HAP-1 (cell line): ENCODE measurements around the gene CCDC169.
"Not testable (repeated sequence)": the region's sequence is repeated elsewhere in the genome, so short reads cannot be mapped to it uniquely, and the experiment has no call there.

ENCODE experiments used
- DNase-seq, 2 experiments: peaks; one replicate each; pipeline ENCODE4 v3.0.0-alpha.2; 2016 to 2020; ENCODE audit warnings: low spot score in 2 of 2
- H3K27me3 ChIP-seq: fragments of 250-450 bp; sonication (Bioruptor Pico); 2 replicates; pipeline ENCODE4 v1.5.1; 2020; ENCODE audit warnings: low read depth, mild to moderate bottlenecking, moderate library complexity
- H3K36me3 ChIP-seq: fragments of 250-450 bp; sonication (Bioruptor Pico); replicated peaks from 2 replicates; pipeline ENCODE4 v1.5.1; 2020; ENCODE audit warnings: mild to moderate bottlenecking
- H3K4me1 ChIP-seq: fragments of 250-450 bp; sonication (Bioruptor Pico); 2 replicates; pipeline ENCODE4 v1.5.1; 2020; ENCODE audit warnings: mild to moderate bottlenecking
- H3K4me3 ChIP-seq: fragments of 250-450 bp; sonication (Bioruptor Pico); 2 replicates; pipeline ENCODE4 v1.5.1; 2020; ENCODE audit warnings: mild to moderate bottlenecking, moderate library complexity
- H3K9me3 ChIP-seq: fragments of 250-450 bp; sonication (Bioruptor Pico); 2 replicates; pipeline ENCODE4 v1.5.1; 2020; ENCODE audit warnings: mild to moderate bottlenecking, moderate library complexity
- in situ Hi-C: fragments of 300-500 bp; cut with MboI; formaldehyde crosslinking; loops from 3 replicates; pipeline ENCODE4 v1.14.3; 2020; ENCODE audit warnings: low sequenced_read_pairs, inconsistent platforms, mixed read lengths

Gene CCDC169

DNA sequence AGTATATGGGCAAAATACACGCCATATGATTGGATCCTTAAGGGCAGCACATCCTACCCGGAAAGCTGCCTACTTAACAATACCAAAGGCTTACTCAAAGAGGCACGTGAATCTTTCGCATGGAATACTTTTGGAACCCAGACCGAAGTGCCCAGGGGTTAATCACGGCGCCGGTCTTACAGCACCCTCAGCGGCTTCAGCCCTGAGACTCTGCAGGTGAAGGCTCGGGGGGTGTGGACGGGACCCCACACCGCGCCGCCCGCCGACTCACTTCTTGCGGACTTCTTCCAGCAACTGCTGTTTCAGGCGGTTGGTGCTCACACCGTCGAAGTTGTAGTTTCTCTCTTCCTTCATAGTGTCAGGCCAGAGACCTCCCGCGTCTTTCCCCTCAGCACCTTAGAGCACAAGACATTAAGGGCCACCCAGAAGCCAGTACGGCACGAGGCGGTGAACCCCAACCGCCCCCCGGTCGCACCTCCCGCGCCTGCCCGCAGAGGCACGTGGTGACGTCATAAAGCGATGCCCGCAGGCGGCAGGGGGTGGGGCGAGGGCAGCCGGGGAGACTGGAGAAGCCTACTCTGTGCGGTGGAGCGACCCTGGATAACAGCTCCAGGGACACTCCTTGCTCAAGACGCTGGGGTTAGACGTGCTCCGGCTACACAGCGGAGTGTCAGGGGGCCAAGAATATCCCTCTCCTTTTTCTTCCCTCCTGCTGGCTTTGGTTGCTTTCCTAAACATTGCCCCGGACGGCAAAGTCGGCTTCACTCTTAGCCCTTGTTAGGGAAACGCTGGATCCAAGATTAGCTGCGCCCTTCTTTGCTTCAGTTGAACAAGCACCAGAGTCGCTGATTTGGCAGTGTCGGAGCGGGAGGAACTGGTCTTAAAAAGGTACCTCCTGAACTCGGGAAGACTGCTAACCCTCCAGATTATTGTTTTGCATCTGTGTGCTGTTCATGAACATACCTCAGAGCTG is at the start of gene CCDC169:
Gene CCDC169 (minus strand): TSS at position 449 of the 973 bp plus-strand sequence. CDS start 95 bp downstream, at position 354.
- Histone ChIP-seq H3K36me3 (no peaks in the 10 kb centered on the region; the same call in 1 of the 2 replicates), H3K9me3 (no peaks in the 10 kb centered on the region), H3K27me3 (no peaks in the 10 kb centered on the region), H3K4me3 (peak within 1 kb of the TSS; percentile 48), H3K4me1 (peaks cover 26% of the 10 kb centered on the region)
- in situ Hi-C loops, result no loop called here
- DNase-seq, result peak; percentile 64 to 94

DNA sequence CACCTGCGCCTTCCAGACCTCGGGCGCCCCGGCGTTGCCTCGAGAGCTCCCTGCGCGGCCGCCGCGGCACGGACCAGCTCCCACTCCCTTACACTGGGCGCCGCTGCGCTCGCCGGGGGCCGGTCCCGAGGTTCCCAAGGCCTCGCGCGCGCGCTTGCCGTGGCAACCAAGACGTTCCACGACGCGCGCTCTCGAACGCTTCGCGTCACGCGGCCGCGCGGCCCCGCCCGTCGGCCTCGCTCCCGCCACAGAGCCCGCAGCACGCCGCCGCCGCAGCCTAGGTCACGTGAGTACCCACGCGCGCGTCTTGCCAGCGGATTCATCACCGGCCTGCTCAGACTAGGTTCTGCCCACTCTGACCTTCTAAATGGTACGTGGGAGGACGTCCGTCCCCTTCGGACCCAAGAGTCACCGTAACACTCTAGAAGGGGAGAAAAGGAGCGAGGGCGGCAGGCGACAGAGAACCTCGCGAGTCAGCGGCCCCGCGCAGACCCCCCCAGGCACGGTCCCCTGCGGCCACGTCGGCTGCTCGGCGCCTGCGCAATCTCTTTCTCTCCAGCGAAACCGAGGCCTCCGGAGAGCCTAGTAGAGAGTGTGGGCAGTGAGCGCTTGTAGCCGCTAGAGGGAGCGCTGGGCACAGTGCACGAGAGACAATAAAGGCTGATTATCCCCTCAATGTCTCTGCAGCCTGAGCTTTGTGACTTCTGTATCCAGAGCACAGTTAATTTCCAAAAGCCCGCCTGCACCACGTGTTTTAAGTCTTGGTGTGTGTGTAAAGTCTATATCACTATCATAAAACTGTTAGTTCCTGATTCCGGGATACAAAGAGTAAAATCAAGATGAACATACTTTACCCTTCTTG is 48.8 kb upstream of the CCDC169 start, which contains the start of gene SPART:
Gene SPART (minus strand): TSS at position 173 of the 862 bp plus-strand sequence. CDS start 10,564 bp downstream, outside the sequence.
- Histone ChIP-seq H3K9me3 (no peaks in the 10 kb centered on the region), H3K36me3 (no peaks in the 10 kb centered on the region), H3K27me3 (no peaks in the 10 kb centered on the region), H3K4me3 (peak within 1 kb of the TSS; percentile 64), H3K4me1 (peaks cover 25% of the 10 kb centered on the region)
- peak; percentile 94 to 95 for DNase-seq
- in situ Hi-C loops, result no loop called here

DNA sequence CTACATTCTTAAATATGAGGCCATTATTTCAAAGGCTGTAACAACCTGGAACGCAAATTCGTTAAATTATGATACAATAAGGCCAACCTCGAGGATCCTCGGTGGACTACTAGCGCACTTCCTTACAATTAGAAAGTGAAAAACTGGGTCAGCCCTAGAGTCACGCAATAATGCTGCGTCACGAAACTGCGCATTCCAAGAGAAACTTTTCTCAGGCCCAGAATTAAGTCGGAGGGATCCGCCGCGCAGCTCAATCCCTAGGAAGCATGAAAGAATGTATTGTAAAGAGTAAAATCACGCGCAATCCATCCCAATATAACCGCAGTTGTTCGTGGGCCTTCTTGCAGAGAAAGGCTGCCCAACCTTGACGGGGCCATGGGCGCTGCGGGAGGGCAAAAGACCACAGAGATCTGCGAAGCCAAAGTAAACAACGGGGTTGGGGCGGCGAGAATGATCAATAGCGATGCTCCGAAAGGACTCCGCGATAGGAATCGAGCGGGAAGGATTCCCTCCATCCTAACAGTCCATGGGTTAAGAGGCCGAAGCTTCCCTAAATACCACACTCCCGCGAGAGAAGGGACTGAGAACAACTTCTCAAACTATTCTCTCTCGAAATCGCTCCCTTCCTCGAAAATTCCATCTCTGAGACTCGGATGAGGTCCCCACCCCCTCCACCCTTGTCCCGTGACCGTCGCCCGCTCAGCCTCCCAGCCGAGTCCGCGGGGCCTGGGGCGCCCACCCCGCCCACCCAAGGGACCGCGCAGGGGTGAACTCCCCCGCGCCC is 48.0 kb upstream of the CCDC169 start:
- H3K36me3 ChIP-seq, result no peaks in the 10 kb centered on the region
- H3K27me3 ChIP-seq, result no peaks in the 10 kb centered on the region
- no peaks in the 10 kb centered on the region for H3K9me3 ChIP-seq
- H3K4me3 ChIP-seq, result peak overlapping the region; percentile 64
- DNase-seq, result peak; percentile 70 to 73
- in situ Hi-C loops, result no loop called here
- H3K4me1 ChIP-seq, result peaks cover 25% of the 10 kb centered on the region

DNA sequence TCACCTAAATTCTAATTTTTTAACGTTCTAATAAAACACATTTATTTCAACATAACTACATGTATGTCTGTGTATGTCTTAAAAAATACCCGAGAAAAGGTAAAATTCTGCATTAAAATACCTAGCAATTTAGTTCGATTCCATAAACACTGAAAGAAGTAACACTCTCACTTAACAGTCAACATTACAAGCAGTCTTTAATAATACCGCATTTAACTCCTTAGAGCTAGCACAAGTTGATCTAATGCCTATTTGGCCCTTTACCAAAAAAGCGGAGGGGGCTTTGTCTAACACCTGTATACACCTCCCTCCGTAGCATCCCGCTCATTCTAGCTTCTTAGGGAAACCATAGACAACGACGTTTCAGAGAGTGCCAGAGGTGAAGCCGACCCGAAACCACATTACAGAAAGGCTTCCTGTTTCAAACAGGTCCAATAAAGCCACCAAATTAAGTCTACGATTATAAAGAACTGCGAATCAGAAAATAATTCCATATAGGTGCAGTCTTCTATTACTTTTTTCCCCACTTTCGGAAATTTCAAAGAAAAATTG is 47.3 kb upstream of the CCDC169 start:
- in situ Hi-C loops, result no loop called here
- Histone ChIP-seq H3K27me3 (no peaks in the 10 kb centered on the region), H3K9me3 (no peaks in the 10 kb centered on the region), H3K4me1 (peaks cover 25% of the 10 kb centered on the region), H3K36me3 (no peaks in the 10 kb centered on the region), H3K4me3 (peak overlapping the region; percentile 64)
- DNase-seq, result peak; percentile 37 to 56

DNA sequence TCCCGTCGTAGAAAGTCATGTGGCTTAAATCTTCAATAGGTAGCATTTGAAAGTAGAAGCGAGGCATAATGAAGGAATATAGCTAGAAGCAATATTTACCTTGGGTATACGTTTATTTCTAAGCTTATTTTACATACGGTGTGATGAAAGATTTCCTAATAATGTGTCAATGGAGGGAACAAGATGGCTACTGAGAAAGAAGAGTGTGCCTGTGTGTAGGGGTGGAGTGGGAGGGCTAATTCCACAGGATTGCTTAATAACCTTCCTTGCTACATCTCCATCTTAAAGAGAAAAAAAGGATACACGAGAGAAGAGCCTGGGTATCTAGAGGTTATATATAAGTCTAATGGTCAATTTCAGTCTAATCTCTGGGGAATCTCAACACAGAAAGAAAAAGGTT is 46.6 kb upstream of the CCDC169 start:
- Histone ChIP-seq H3K27me3 (no peaks in the 10 kb centered on the region), H3K36me3 (no peaks in the 10 kb centered on the region), H3K4me3 (peak overlapping the region; percentile 64), H3K9me3 (no peaks in the 10 kb centered on the region), H3K4me1 (peaks cover 25% of the 10 kb centered on the region)
- DNase-seq, result peak; percentile 83 to 86
- in situ Hi-C loops, result no loop called here

DNA sequence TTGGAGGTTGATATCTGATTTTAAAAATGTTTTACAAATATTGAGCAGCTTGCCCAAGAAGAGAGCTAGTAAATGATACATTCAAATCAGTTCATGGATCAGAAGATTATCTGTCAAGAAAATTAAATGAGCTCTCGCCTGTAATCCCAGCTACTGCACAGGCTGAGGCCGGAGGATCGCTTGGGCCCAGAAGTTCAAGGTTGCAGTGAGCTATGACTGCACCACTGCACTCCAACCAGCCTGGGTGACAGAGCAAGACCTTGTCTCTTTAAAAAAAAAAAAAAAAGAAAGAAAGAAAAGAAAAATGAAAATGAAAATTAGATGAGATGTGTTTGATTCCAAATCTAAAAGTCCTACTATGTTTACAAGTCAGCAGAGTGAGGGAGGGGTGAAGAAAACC is 46.2 kb upstream of the CCDC169 start:
- no peaks in the 10 kb centered on the region for H3K27me3 ChIP-seq
- peaks cover 25% of the 10 kb centered on the region for H3K4me1 ChIP-seq
- no peaks in the 10 kb centered on the region for H3K9me3 ChIP-seq
- in situ Hi-C loops, result no loop called here
- peak overlapping the region; percentile 64 for H3K4me3 ChIP-seq
- peak in 1 of 2 experiments; percentile 50 for DNase-seq
- H3K36me3 ChIP-seq, result no peaks in the 10 kb centered on the region

DNA sequence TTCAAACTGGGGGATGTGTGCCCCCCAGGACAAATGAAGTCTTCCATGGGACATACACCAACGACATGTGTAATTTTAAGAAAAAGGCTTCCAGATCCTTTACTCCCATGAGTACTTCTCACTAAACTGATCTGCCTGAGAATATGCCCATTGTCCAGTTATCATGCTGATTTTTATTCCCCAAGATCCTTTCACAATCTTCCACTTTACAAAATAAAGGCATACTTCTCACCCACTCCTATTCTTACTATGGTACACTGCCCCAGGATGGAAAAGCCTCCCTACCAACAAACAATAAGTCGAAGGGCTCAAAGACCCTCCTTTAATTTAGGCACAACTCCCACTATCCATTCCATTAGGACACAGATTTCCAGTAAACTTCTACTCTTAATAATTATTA is 45.1 kb upstream of the CCDC169 start:
- Histone ChIP-seq H3K9me3 (no peaks in the 10 kb centered on the region), H3K36me3 (no peaks in the 10 kb centered on the region), H3K4me1 (peaks cover 25% of the 10 kb centered on the region), H3K27me3 (no peaks in the 10 kb centered on the region), H3K4me3 (no peak overlapping the region)
- peak; percentile 41 to 88 for DNase-seq
- in situ Hi-C loops, result no loop called here

DNA sequence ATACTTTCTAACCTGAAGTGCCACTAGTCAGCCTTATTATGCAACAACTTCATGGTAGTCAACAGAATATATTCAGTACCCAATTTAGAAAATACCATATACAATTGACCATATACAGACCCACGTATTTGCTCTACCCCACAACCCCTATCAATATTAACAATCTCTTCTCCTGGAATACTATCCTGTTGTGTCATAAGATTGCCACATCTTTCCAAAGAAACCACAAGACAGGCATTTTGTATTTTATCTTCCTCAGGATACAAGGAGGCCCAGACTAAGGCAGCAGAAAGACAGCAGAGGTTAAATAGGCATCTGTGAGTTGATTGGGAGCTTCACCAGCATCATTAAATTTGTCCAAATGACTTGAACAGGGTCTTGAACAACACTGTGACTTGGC is 44.1 kb upstream of the CCDC169 start:
- H3K9me3 ChIP-seq, result no peaks in the 10 kb centered on the region
- in situ Hi-C loops, result no loop called here
- no peak overlapping the region for H3K4me3 ChIP-seq
- H3K4me1 ChIP-seq, result peaks cover 22% of the 10 kb centered on the region
- H3K27me3 ChIP-seq, result no peaks in the 10 kb centered on the region
- no peaks in the 10 kb centered on the region for H3K36me3 ChIP-seq
- no peak for DNase-seq

DNA sequence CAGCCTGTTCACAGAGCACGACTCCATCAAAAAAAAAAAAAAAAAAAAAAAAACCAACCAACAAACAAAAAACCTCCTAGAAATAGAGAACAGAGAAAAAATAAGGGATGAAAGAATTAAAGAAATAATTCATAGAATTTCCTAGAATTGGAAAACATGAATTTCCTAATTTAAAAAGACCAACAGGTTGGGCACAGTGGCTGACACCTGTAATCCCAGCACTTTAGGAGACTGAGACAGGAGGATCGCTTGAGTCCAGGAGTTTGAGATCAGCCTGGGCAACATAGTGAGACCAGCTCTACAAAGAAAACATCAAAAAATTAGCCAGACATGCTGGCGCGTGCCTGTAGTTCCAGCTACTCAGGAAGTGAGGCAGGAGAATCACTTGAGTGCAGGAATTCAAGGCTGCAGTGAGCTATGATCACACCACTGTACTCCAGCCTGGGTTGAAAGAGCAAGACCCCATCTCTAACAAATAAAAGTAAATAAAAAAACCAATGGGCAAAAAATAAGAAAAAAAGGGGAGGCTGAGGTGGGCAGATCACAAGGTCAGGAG is 42.1 kb upstream of the CCDC169 start:
- Histone ChIP-seq H3K36me3 (peaks cover 4% of the 10 kb centered on the region; the same call in 1 of the 2 replicates), H3K4me1 (peaks cover 22% of the 10 kb centered on the region)

DNA sequence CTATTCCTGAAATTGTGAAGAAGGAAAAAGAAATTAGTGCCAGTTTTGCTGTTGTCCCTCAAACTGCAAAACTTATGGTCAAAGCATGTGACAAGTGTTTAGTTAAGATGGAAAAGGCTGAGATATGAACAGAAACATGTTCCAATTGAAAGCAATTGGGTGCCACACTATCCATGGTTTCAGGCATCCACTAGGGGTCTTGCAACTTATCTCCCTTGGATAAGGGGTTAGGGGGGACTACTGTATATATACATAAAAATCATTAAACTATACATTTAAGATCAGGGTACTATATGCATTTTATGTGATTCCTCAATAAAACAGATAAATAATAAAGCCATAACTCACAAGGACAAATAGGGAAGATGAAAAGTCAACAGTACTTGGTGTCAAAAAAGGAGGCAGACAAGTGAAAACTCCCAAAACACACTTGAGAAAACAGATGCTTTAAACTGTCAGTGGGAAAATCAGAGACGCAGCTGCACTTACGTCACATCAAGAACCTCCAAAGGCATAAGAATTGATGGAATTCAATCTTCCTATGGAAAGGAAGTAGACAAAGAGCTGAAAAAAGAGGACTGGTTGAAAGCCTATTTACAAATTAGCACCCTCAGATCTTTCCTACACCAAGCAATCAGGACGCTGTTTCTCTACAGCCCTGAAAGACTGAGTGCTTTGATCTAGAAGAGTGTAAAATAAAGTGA is 40.5 kb upstream of the CCDC169 start:
- no peak for DNase-seq
- Histone ChIP-seq H3K27me3 (no peaks in the 10 kb centered on the region), H3K4me1 (peaks cover 15% of the 10 kb centered on the region), H3K9me3 (no peaks in the 10 kb centered on the region), H3K4me3 (no peak overlapping the region), H3K36me3 (peaks cover 4% of the 10 kb centered on the region; the same call in 1 of the 2 replicates)
- in situ Hi-C loops, result no loop called here

More for the DNA sequence above, 42.1 kb upstream of the CCDC169 start:
- in situ Hi-C loops, result no loop called here
- Histone ChIP-seq H3K9me3 (no peaks in the 10 kb centered on the region), H3K4me3 (no peak overlapping the region), H3K27me3 (no peaks in the 10 kb centered on the region)
- no peak for DNase-seq

DNA sequence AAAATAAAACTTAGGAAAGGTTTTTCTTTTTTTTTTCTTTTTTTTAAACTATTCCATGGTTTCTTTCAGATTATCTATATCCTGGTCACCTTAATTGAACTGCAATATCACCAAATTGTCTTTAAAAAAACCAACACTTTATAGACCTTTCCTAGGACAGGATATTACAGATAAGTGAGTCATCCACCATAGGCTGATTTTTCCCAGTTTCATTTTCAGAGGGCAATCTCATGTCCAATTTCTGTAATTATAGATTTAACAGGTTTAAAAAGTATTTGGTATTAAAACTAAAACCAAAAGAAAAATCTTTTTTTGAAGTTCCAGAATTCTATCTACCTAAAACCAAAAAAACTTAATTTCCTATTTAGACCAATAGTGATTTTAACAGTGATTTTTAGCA is 35.4 kb upstream of the CCDC169 start:
- Histone ChIP-seq H3K27me3 (no peaks in the 10 kb centered on the region), H3K4me1 (peaks cover 3% of the 10 kb centered on the region; the same call in 1 of the 2 replicates), H3K4me3 (no peak overlapping the region), H3K36me3 (peaks cover 38% of the 10 kb centered on the region), H3K9me3 (no peaks in the 10 kb centered on the region)
- in situ Hi-C loops, result no loop called here
- DNase-seq, result no peak

DNA sequence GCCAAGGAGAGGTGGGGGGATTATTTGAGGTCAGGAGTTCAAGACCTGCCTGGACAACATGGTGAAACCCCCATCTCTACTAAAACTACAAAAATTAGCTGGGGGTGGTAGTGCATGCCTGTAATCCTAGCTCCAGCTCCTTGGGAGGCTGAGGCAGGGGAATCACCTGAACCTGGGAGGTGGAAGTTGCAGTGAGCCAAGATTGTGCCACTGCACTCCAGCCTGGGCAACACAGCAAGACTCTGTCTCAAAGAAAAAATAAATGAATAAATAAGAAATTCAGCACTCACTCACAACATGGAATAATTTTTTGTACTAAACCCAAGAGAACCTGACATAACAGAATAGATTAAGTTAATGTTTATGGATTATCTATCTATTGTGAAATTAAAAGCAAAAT is 34.6 kb upstream of the CCDC169 start:
- in situ Hi-C loops, DNase-seq, H3K4me1 ChIP-seq, H3K27me3 ChIP-seq, H3K4me3 ChIP-seq, H3K9me3 ChIP-seq: not testable (repeated sequence)
- H3K36me3 ChIP-seq, result peaks cover 43% of the 10 kb centered on the region
